Endothelial cell (in vitro differentiated cells): ENCODE results near the gene MPHOSPH9. TPM values are rescaled to one million over a fixed set of nuclear protein-coding genes. Genes with fewer than 3 reads are reported as not detected.

Experiments used
- DNase-seq: peaks from one replicate; pipeline ENCODE4 v3.0.0; 2021; ENCODE audit warnings: low spot score
- H3K27ac Mint-ChIP-seq: one replicate; pipeline ENCODE4 v1.8.0; 2021; ENCODE audit warnings: mixed read lengths, inconsistent platforms; ENCODE audit not compliant: unreplicated experiment
- H3K27me3 Mint-ChIP-seq: one replicate; pipeline ENCODE4 v1.8.0; 2021; ENCODE audit warnings: mild to moderate bottlenecking, moderate library complexity, mixed read lengths, inconsistent platforms; ENCODE audit not compliant: unreplicated experiment
- H3K36me3 Mint-ChIP-seq: one replicate; pipeline ENCODE4 v1.8.0; 2021; ENCODE audit warnings: mild to moderate bottlenecking, low read depth, mixed read lengths, inconsistent platforms; ENCODE audit not compliant: unreplicated experiment
- H3K4me1 Mint-ChIP-seq: one replicate; pipeline ENCODE4 v1.8.0; 2021; ENCODE audit warnings: mild to moderate bottlenecking, mixed read lengths, inconsistent platforms; ENCODE audit not compliant: unreplicated experiment
- H3K4me3 Mint-ChIP-seq: one replicate; pipeline ENCODE4 v1.8.0; 2021; ENCODE audit warnings: mild to moderate bottlenecking, mixed read lengths, inconsistent platforms; ENCODE audit not compliant: unreplicated experiment
- H3K9me3 Mint-ChIP-seq: one replicate; pipeline ENCODE4 v1.8.0; 2021; ENCODE audit warnings: mixed read lengths, inconsistent platforms; ENCODE audit not compliant: unreplicated experiment
- CTCF ChIP-seq: fragments of 200-600 bp; sonication (generic); IDR thresholded peaks from one replicate; pipeline ENCODE4 v1.5.0; 2021; ENCODE audit warnings: antibody characterized with exemption; ENCODE audit not compliant: unreplicated experiment
- total RNA-seq: library from RNA; stranded (reverse); fragmentation: NEBNext Ultra II Directional; extraction: Animal tissue kit (Norgen Biotek cat#: 25700); gene quantifications from one replicate; pipeline ENCODE4 v1.2.1, GENCODE V29; 2021; ENCODE audit not compliant: unreplicated experiment

The MPHOSPH9 gene
- total RNA-seq, 1 donor from 2014 or later, result 30.1 TPM

GRCh38 chr12:123106640-123107359, 126.1 kb downstream of the MPHOSPH9 start:
- Mint-ChIP-seq H3K27me3 (peaks cover 11% of the 10 kb centered on the region), H3K27ac (peak overlapping the region; percentile 70), H3K36me3 (peaks cover 10% of the 10 kb centered on the region), H3K4me3 (no peak overlapping the region), H3K9me3 (no peaks in the 10 kb centered on the region), H3K4me1 (peaks cover 60% of the 10 kb centered on the region)
- no peak for TF ChIP-seq CTCF
- DNase-seq, result no peak

GRCh38 chr12:123105211-123105826, 127.6 kb downstream of the MPHOSPH9 start:
- H3K4me3 Mint-ChIP-seq, result peak overlapping the region; percentile 76
- peak; percentile 28 for DNase-seq
- H3K36me3 Mint-ChIP-seq, result peaks cover 10% of the 10 kb centered on the region
- no peaks in the 10 kb centered on the region for H3K9me3 Mint-ChIP-seq
- H3K27ac Mint-ChIP-seq, result peak overlapping the region; percentile 95
- H3K4me1 Mint-ChIP-seq, result peaks cover 60% of the 10 kb centered on the region
- H3K27me3 Mint-ChIP-seq, result peaks cover 7% of the 10 kb centered on the region
- TF ChIP-seq CTCF, result no peak

- Mint-ChIP-seq H3K9me3 (no peaks in the 10 kb centered on the region), H3K4me3 (peak overlapping the region; percentile 76), H3K36me3 (peaks cover 10% of the 10 kb centered on the region), H3K4me1 (peaks cover 60% of the 10 kb centered on the region), H3K27ac (peak overlapping the region; percentile 95), H3K27me3 (peaks cover 7% of the 10 kb centered on the region)
- TF ChIP-seq CTCF, result no peak
- DNase-seq, result no peak
Measured at GRCh38 chr12:123104809-123105208, 128.1 kb downstream of the MPHOSPH9 start.

Other genes with a start within 250 kb of the MPHOSPH9 start
- gene PITPNM2, start 82.1 kb downstream of the MPHOSPH9 start, total RNA-seq, result 14.3 TPM
- 11.6 TPM for gene MTRFR, start 295 bp upstream of the MPHOSPH9 start, total RNA-seq
- 145 TPM for gene CDK2AP1, start 38.7 kb upstream of the MPHOSPH9 start, total RNA-seq
- gene SBNO1, start 131.7 kb upstream of the MPHOSPH9 start, total RNA-seq, result 44.7 TPM
- gene KMT5A, start 151.0 kb upstream of the MPHOSPH9 start, total RNA-seq, result 35.6 TPM
- 2.8 TPM for gene RILPL2, start 203.5 kb upstream of the MPHOSPH9 start, total RNA-seq
- gene SNRNP35, start 225.0 kb upstream of the MPHOSPH9 start, total RNA-seq, result 18.8 TPM